Measurements from ENCODE around the gene SLC7A8.

Gene SLC7A8

GRCh38 chr14:23129759-23130316 lies 53.6 kb downstream of the SLC7A8 start:
- no peak for DNase-seq

- DNase-seq, result peak; percentile 76
Measured at GRCh38 chr14:23128969-23129758, 54.3 kb downstream of the SLC7A8 start.

- DNase-seq, result no peak
Measured at GRCh38 chr14:23127861-23128260, 55.6 kb downstream of the SLC7A8 start.

- no peak for DNase-seq
Measured at GRCh38 chr14:23126548-23127278, 56.7 kb downstream of the SLC7A8 start.

- DNase-seq, result no peak
Measured at GRCh38 chr14:23125933-23126524, 57.4 kb downstream of the SLC7A8 start.

- no peak for DNase-seq
Measured at GRCh38 chr14:23125011-23125410, 58.4 kb downstream of the SLC7A8 start.

- no peak for DNase-seq
Measured at GRCh38 chr14:23124337-23124954, 59.0 kb downstream of the SLC7A8 start.

GRCh38 chr14:23123419-23123818 lies 60.0 kb downstream of the SLC7A8 start:
- no peak for DNase-seq

GRCh38 chr14:23122086-23122485 lies 61.4 kb downstream of the SLC7A8 start:
- no peak for DNase-seq

- no peak for DNase-seq
Measured at GRCh38 chr14:23121361-23121771, 62.1 kb downstream of the SLC7A8 start.

DNA sequence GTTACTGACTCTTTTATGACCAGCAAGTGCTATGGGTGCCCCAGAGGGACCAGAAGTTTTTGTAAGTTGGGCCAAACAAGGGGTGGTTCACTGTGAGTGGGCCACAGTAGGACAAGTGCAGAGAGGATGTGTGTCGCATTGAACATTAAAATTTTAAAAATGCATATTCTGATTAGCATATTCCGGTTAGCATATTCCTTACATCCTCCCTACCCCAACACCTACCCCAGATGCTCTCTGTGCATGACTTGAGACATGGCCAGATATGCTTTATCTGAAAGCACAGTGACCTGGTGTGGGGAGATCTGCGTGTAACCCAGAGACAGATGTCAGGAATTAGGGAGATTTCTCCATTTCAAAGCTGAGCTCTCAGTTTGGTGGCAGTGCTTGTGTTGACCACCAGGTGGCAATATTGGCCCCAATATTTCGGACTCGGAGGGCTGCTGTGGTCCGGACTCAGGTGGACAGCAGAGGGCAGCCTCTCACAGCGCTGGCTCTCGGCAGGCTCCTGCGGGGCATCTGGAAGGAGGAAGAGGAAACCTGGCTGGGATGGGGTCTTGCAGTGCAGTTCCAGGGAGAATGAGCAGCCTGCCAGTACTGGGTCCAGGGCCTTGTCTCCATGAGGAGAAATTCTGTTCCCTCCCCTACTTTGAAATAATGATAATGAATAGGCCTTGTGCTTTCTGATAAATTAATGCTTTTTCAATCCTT lies 62.8 kb downstream of the SLC7A8 start:
- peak; percentile 64 for DNase-seq

GRCh38 chr14:23119363-23120327 lies 63.8 kb downstream of the SLC7A8 start:
- DNase-seq, result peak; percentile 94

DNA sequence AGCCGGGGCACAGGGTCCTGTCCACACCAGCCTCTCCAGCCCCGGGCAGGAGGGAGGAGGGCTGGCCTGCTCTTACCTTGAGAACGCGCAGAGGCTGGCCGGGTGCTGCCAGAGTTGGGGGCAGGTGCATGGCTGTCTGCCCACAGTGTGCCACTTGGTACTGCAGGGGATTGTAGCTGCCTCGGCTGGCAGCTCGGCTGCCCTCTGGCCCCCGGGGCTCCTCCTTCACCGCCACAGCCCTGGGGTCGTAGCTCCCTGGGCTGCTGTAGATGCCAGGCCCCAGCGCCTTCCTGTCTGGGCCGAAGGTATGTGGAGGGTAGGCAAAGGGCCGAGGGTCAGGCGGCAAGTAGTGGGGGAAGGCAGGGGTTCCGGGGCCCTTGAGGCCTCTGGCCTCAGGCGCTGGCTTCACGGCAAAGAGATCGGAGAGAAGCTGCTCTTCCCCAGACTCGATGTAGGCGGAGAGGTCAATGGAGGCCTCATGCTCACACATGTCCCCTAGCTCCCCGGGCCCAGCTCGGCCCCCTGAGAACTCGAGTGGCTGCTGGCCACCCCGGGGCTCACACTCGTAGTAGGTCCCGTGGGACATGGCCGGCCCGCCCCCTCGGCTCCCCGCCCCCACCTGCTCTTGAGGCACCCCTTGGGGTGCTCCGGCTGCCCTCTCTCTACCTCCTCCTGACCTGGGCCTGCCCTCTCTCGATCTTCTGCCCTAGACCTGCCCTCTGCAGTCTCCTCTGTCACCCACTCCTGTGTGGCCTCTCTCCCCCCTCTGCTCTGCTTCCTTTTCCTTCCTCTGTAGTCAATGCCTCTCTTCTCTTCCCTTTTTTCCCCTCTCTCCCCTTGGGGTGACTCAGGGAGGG lies 64.7 kb downstream of the SLC7A8 start, which contains the start of gene CEBPE:
Gene CEBPE, minus strand, starts transcription at position 750 of the 857 bp plus-strand sequence. Its CDS starts 164 bp downstream, at position 586.
- peak; percentile 89 for DNase-seq

- DNase-seq, result no peak
Measured at GRCh38 chr14:23117371-23118020, 66.0 kb downstream of the SLC7A8 start.

GRCh38 chr14:23115918-23116317 lies 67.5 kb downstream of the SLC7A8 start:
- DNase-seq, result no peak

- DNase-seq, result peak; percentile 85
Measured at GRCh38 chr14:23115039-23115731, 68.3 kb downstream of the SLC7A8 start.

DNA sequence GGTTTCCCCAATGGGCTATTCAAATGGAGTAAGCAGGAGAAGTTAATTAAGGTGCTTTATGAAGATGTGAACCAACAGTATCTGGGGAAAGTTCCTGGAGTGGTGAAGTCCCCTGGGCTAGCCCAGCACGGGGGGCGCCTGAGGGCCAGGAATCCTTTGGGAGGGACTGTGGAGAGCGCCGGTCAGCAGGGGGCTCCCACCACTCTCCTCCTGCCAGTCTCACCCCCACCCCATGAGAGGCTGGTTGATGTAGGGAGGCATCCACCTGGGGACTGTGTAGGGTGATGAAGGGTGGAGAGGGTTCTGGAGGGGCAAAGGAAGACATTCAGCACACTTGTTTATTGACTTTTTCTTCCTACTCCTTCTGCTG lies 68.8 kb downstream of the SLC7A8 start:
- no peak for DNase-seq

GRCh38 chr14:23114120-23114458 lies 69.4 kb downstream of the SLC7A8 start:
- no peak for DNase-seq
